ENCODE data around the gene ANKS1A.
A peak's percentile ranks its signal among the peaks of the same experiment; 100 is the strongest.
"Not testable (repeated sequence)": the region's sequence is repeated elsewhere in the genome, so short reads cannot be mapped to it uniquely, and the experiment has no call there.

ANKS1A gene

GRCh38 chr6:34877869-34878485 is 11.1 kb upstream of the ANKS1A start:
- H3K9me3 ChIP-seq (ENCODE audit: severe bottlenecking), result no peaks in the 10 kb centered on the region
- no peak overlapping the region for H3K4me3 ChIP-seq (ENCODE audit: severe bottlenecking)
- no peaks in the 10 kb centered on the region for H3K4me1 ChIP-seq (ENCODE audit: insufficient read depth, poor library complexity, severe bottlenecking)
- TF ChIP-seq CTCF (IDR thresholded peaks at IDR 0.05; ENCODE audit: poor library complexity, severe bottlenecking), result no peak
- DNase-seq (ENCODE audit: low spot score) (no peak), ATAC-seq (ENCODE audit: low read depth) (no peak)
- no peak overlapping the region for H3K27ac ChIP-seq (ENCODE audit: poor library complexity, severe bottlenecking)
- H3K27me3 ChIP-seq (ENCODE audit: insufficient read depth, poor library complexity, severe bottlenecking), result no peaks in the 10 kb centered on the region
- peaks cover 83% of the 10 kb centered on the region for H3K36me3 ChIP-seq (ENCODE audit: low read depth)

GRCh38 chr6:34884073-34884472 is 5.0 kb upstream of the ANKS1A start:
- H3K4me3 ChIP-seq (ENCODE audit: severe bottlenecking); ATAC-seq (ENCODE audit: low read depth); H3K4me1 ChIP-seq (ENCODE audit: insufficient read depth, poor library complexity, severe bottlenecking); H3K27ac ChIP-seq (ENCODE audit: poor library complexity, severe bottlenecking); DNase-seq (ENCODE audit: low spot score); H3K27me3 ChIP-seq (ENCODE audit: insufficient read depth, poor library complexity, severe bottlenecking); H3K9me3 ChIP-seq (ENCODE audit: severe bottlenecking): not testable (repeated sequence)
- peaks cover 68% of the 10 kb centered on the region for H3K36me3 ChIP-seq (ENCODE audit: low read depth)

- no peak overlapping the region for H3K4me3 ChIP-seq (ENCODE audit: severe bottlenecking)
- H3K4me1 ChIP-seq (ENCODE audit: insufficient read depth, poor library complexity, severe bottlenecking), result peaks cover 5% of the 10 kb centered on the region
- no peak overlapping the region for H3K27ac ChIP-seq (ENCODE audit: poor library complexity, severe bottlenecking)
- ATAC-seq (ENCODE audit: low read depth), result no peak
- peaks cover 59% of the 10 kb centered on the region for H3K36me3 ChIP-seq (ENCODE audit: low read depth)
- no peaks in the 10 kb centered on the region for H3K9me3 ChIP-seq (ENCODE audit: severe bottlenecking)
- TF ChIP-seq CTCF (IDR thresholded peaks at IDR 0.05; ENCODE audit: poor library complexity, severe bottlenecking), result no peak
- DNase-seq (ENCODE audit: low spot score), result no peak
- no peaks in the 10 kb centered on the region for H3K27me3 ChIP-seq (ENCODE audit: insufficient read depth, poor library complexity, severe bottlenecking)
Measured at GRCh38 chr6:34884996-34885395, 4.1 kb upstream of the ANKS1A start.

- H3K27ac ChIP-seq (ENCODE audit: poor library complexity, severe bottlenecking); H3K9me3 ChIP-seq (ENCODE audit: severe bottlenecking); H3K4me1 ChIP-seq (ENCODE audit: insufficient read depth, poor library complexity, severe bottlenecking); DNase-seq (ENCODE audit: low spot score); H3K4me3 ChIP-seq (ENCODE audit: severe bottlenecking); H3K27me3 ChIP-seq (ENCODE audit: insufficient read depth, poor library complexity, severe bottlenecking); ATAC-seq (ENCODE audit: low read depth): not testable (repeated sequence)
- H3K36me3 ChIP-seq (ENCODE audit: low read depth), result peaks cover 50% of the 10 kb centered on the region
Measured at GRCh38 chr6:34885837-34886236, 3.2 kb upstream of the ANKS1A start.

GRCh38 chr6:34887753-34888513 is 1.1 kb upstream of the ANKS1A start, which contains the start of gene TAF11:
TSS of gene TAF11 (minus strand) at chr6:34888042. CDS start at chr6:34887957, 85 bp downstream.
- no peak for TF ChIP-seq CTCF (IDR thresholded peaks at IDR 0.05; ENCODE audit: poor library complexity, severe bottlenecking)
- no peaks in the 10 kb centered on the region for H3K9me3 ChIP-seq (ENCODE audit: severe bottlenecking)
- DNase-seq (ENCODE audit: low spot score), result peak; percentile 91

DNA sequence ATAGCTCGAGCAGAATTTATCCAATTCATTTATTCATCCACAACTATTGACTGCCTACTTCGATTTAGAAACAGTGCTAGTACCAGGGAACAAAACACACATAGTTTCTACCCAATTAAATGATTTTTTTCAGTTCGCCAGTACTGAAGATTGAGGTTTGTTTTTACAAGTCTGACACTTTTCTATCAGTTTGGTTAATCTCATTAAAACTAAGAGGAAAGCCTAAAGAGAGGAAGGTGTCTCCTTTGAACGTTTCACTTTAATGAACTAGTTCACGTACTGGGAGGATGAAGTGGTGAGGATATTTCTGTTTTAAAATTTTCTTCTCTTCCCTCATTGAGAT is 570 bp upstream of the ANKS1A start:
- Histone ChIP-seq H3K36me3 (ENCODE audit: low read depth) (peaks cover 24% of the 10 kb centered on the region), H3K9me3 (ENCODE audit: severe bottlenecking) (no peaks in the 10 kb centered on the region), H3K27me3 (ENCODE audit: insufficient read depth, poor library complexity, severe bottlenecking) (no peaks in the 10 kb centered on the region), H3K27ac (ENCODE audit: poor library complexity, severe bottlenecking) (peak overlapping the region; percentile 62), H3K4me1 (ENCODE audit: insufficient read depth, poor library complexity, severe bottlenecking) (peaks cover 14% of the 10 kb centered on the region), H3K4me3 (ENCODE audit: severe bottlenecking) (peak overlapping the region; percentile 96)
- DNase-seq (ENCODE audit: low spot score) (no peak), ATAC-seq (ENCODE audit: low read depth) (no peak)
- no peak for TF ChIP-seq CTCF (IDR thresholded peaks at IDR 0.05; ENCODE audit: poor library complexity, severe bottlenecking)

More at GRCh38 chr6:34887753-34888513, 1.1 kb upstream of the ANKS1A start, which contains the start of gene TAF11:
- peak within 1 kb of the TSS; percentile 96 for H3K4me3 ChIP-seq (ENCODE audit: severe bottlenecking)
- H3K27ac ChIP-seq (ENCODE audit: poor library complexity, severe bottlenecking), result peak within 1 kb of the TSS; percentile 62
- peaks cover 14% of the 10 kb centered on the region for H3K4me1 ChIP-seq (ENCODE audit: insufficient read depth, poor library complexity, severe bottlenecking)
- peak; percentile 81 for ATAC-seq (ENCODE audit: low read depth)
- peaks cover 29% of the 10 kb centered on the region for H3K36me3 ChIP-seq (ENCODE audit: low read depth)
- no peaks in the 10 kb centered on the region for H3K27me3 ChIP-seq (ENCODE audit: insufficient read depth, poor library complexity, severe bottlenecking)
